ENCODE measurements around the gene DOCK2.

DNA sequence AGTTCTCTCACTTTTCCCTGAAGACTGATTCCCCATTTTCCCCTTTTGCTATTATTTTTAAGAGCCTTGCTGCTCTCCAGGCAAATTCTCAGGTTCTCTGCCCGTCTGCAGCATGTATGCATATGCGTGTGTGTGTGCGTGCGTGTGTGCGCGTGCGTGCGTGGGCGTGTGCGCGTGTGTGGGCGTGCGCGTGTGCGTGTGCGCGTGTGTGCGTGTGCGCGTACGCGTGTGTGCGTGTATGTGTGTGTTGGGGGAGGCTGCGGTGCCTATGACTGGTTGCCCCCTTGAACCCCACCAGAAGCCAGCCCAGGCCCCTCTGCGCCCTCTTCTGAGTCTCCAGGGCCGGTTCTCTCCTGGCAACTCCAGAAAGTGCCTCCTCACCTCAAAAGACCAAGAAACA, 467.6 kb downstream of the DOCK2 start:
- TF ChIP-seq, protein P1, sequence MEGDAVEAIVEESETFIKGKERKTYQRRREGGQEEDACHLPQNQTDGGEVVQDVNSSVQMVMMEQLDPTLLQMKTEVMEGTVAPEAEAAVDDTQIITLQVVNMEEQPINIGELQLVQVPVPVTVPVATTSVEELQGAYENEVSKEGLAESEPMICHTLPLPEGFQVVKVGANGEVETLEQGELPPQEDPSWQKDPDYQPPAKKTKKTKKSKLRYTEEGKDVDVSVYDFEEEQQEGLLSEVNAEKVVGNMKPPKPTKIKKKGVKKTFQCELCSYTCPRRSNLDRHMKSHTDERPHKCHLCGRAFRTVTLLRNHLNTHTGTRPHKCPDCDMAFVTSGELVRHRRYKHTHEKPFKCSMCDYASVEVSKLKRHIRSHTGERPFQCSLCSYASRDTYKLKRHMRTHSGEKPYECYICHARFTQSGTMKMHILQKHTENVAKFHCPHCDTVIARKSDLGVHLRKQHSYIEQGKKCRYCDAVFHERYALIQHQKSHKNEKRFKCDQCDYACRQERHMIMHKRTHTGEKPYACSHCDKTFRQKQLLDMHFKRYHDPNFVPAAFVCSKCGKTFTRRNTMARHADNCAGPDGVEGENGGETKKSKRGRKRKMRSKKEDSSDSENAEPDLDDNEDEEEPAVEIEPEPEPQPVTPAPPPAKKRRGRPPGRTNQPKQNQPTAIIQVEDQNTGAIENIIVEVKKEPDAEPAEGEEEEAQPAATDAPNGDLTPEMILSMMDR (IDR thresholded peaks at IDR 0.05; ENCODE audit: borderline replicate concordance, extremely low read depth, low read length, poor library complexity, severe bottlenecking) = no peak
- TF ChIP-seq EZH2 (IDR thresholded peaks at IDR 0.05; ENCODE audit: borderline replicate concordance, low read depth, low read length, severe bottlenecking) = no peak
